ENCODE data around the gene DGKQ. TPM values are rescaled to one million over a fixed set of nuclear protein-coding genes. Genes with fewer than 3 reads are reported as not detected.

Gene DGKQ
- total RNA-seq, 1 experiment from 2014 or later, result 22.0 TPM

DNA sequence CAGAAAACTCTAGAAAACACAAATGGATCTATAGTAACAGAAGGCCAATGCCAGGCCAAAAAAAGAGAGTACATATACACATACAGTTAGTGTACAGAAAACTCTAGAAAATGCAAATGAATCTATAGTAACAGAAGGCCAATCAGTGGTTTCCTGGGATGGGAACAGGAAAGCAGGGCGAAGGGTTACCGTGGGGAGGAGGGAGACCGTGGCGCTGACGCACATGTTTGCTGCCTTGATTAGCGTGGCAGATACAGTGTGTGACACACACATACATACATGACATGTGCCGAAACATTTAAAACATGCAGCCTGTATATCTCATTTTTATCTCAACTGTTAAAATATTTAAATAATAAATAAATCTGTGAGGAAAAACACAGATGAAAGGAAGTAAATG, 55.9 kb downstream of the DGKQ start:
- ChIA-PET POLR2A (no interaction called here), RAD21 (ENCODE audit: low non-redundant PET in 1 of 2, low total read pairs in 2 of 2, uncharacterized antibody in 2 of 2, unreplicated experiment in 2 of 2) (no interaction called here), CTCF (no interaction called here)
- H3K9me3 ChIP-seq (ENCODE audit: control insufficient read depth in 1 of 2, insufficient read depth in 1 of 2, low read depth in 1 of 2, low read length in 2 of 2), result no peaks in the 10 kb centered on the region
- no peak for DNase-seq (ENCODE audit: low read depth, low spot score)
- TF ChIP-seq CBX3 (IDR thresholded peaks at IDR 0.05; ENCODE audit: low read depth) (no peak), ELF1 (IDR thresholded peaks at IDR 0.05; ENCODE audit: borderline replicate concordance, low read depth) (no peak), EGR1 (IDR thresholded peaks at IDR 0.05; ENCODE audit: low read depth) (no peak), YY1 (IDR thresholded peaks at IDR 0.05; ENCODE audit: extremely low read depth, insufficient replicate concordance, low read depth, low read length) (no peak), SIN3A (IDR thresholded peaks at IDR 0.05; ENCODE audit: low read depth) (no peak), FOSL1 (IDR thresholded peaks at IDR 0.05; ENCODE audit: low read depth) (no peak), CEBPB (IDR thresholded peaks at IDR 0.05; ENCODE audit: low read depth) (no peak), EZH2 (IDR thresholded peaks at IDR 0.05) (no peak), POLR2AphosphoS5 (IDR thresholded peaks at IDR 0.05; ENCODE audit: low read depth, low read length) (no peak), JUND (IDR thresholded peaks at IDR 0.05) (no peak), ZNF274 (IDR thresholded peaks at IDR 0.05; ENCODE audit: low read depth, low read length) (no peak), ZFX (IDR thresholded peaks at IDR 0.05) (no peak), SP1 (IDR thresholded peaks at IDR 0.05; ENCODE audit: low read depth) (no peak)
- TF ChIP-seq, protein P1, sequence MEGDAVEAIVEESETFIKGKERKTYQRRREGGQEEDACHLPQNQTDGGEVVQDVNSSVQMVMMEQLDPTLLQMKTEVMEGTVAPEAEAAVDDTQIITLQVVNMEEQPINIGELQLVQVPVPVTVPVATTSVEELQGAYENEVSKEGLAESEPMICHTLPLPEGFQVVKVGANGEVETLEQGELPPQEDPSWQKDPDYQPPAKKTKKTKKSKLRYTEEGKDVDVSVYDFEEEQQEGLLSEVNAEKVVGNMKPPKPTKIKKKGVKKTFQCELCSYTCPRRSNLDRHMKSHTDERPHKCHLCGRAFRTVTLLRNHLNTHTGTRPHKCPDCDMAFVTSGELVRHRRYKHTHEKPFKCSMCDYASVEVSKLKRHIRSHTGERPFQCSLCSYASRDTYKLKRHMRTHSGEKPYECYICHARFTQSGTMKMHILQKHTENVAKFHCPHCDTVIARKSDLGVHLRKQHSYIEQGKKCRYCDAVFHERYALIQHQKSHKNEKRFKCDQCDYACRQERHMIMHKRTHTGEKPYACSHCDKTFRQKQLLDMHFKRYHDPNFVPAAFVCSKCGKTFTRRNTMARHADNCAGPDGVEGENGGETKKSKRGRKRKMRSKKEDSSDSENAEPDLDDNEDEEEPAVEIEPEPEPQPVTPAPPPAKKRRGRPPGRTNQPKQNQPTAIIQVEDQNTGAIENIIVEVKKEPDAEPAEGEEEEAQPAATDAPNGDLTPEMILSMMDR (IDR thresholded peaks at IDR 0.05 in 2 of 3, conservative IDR thresholded peaks at IDR 0.05 in 1 of 3; ENCODE audit: borderline replicate concordance in 1 of 3, insufficient read depth in 1 of 3, low read depth in 2 of 3, low read length in 2 of 3), result no peak
- TF ChIP-seq, protein P2, sequence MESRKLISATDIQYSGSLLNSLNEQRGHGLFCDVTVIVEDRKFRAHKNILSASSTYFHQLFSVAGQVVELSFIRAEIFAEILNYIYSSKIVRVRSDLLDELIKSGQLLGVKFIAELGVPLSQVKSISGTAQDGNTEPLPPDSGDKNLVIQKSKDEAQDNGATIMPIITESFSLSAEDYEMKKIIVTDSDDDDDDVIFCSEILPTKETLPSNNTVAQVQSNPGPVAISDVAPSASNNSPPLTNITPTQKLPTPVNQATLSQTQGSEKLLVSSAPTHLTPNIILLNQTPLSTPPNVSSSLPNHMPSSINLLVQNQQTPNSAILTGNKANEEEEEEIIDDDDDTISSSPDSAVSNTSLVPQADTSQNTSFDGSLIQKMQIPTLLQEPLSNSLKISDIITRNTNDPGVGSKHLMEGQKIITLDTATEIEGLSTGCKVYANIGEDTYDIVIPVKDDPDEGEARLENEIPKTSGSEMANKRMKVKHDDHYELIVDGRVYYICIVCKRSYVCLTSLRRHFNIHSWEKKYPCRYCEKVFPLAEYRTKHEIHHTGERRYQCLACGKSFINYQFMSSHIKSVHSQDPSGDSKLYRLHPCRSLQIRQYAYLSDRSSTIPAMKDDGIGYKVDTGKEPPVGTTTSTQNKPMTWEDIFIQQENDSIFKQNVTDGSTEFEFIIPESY (IDR thresholded peaks at IDR 0.05; ENCODE audit: extremely low read depth, insufficient replicate concordance, low read length), result no peak
- TF ChIP-seq, protein P3, sequence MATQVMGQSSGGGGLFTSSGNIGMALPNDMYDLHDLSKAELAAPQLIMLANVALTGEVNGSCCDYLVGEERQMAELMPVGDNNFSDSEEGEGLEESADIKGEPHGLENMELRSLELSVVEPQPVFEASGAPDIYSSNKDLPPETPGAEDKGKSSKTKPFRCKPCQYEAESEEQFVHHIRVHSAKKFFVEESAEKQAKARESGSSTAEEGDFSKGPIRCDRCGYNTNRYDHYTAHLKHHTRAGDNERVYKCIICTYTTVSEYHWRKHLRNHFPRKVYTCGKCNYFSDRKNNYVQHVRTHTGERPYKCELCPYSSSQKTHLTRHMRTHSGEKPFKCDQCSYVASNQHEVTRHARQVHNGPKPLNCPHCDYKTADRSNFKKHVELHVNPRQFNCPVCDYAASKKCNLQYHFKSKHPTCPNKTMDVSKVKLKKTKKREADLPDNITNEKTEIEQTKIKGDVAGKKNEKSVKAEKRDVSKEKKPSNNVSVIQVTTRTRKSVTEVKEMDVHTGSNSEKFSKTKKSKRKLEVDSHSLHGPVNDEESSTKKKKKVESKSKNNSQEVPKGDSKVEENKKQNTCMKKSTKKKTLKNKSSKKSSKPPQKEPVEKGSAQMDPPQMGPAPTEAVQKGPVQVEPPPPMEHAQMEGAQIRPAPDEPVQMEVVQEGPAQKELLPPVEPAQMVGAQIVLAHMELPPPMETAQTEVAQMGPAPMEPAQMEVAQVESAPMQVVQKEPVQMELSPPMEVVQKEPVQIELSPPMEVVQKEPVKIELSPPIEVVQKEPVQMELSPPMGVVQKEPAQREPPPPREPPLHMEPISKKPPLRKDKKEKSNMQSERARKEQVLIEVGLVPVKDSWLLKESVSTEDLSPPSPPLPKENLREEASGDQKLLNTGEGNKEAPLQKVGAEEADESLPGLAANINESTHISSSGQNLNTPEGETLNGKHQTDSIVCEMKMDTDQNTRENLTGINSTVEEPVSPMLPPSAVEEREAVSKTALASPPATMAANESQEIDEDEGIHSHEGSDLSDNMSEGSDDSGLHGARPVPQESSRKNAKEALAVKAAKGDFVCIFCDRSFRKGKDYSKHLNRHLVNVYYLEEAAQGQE (IDR thresholded peaks at IDR 0.05; ENCODE audit: low read depth), result no peak
- TF ChIP-seq, protein P4, sequence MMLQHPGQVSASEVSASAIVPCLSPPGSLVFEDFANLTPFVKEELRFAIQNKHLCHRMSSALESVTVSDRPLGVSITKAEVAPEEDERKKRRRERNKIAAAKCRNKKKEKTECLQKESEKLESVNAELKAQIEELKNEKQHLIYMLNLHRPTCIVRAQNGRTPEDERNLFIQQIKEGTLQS (IDR thresholded peaks at IDR 0.05), result no peak
- no peak overlapping the region for H3K4me2 ChIP-seq (ENCODE audit: low read length)
- no peak for ATAC-seq
- no peaks in the 10 kb centered on the region for H3K36me3 ChIP-seq (ENCODE audit: control insufficient read depth in 1 of 2, insufficient read depth in 2 of 2, low read length in 2 of 2)
- 0 out of 2 replicates have a peak, but pooled peaks cover 5% of the 10 kb centered on the region for H4K20me1 ChIP-seq (ENCODE audit: insufficient read depth)
- H2AFZ ChIP-seq (ENCODE audit: low read depth, low read length, poor library complexity, severe bottlenecking), result no peak overlapping the region
- H3K4me1 ChIP-seq (ENCODE audit: control insufficient read depth in 1 of 2, insufficient read depth in 2 of 2, low read length in 2 of 2), result no peaks in the 10 kb centered on the region
- no peak overlapping the region for H3K4me3 ChIP-seq (replicated peaks in 1 of 2; ENCODE audit: low read depth in 1 of 2, low read length in 2 of 2)
- no peaks in the 10 kb centered on the region for H3K27me3 ChIP-seq (ENCODE audit: insufficient read depth, low read length)
- H3K9ac ChIP-seq (ENCODE audit: low read length), result no peak overlapping the region
- peaks cover 91% of the 10 kb centered on the region for H3K79me2 ChIP-seq (ENCODE audit: insufficient read depth, low read length)
- H3K9me2 ChIP-seq (ENCODE audit: insufficient read depth), result no peaks in the 10 kb centered on the region
- intact Hi-C loops (cut with micrococcal nuclease), result loop anchor here (10.0 kb wide), 1 partner anchor 73 kb away; no protein-coding TSS in a partner anchor
- BruUV-seq (replicated peaks), result no TSS peak
- H3K27ac ChIP-seq (ENCODE audit: low read depth, low read length), result no peak overlapping the region
